ENCODE measurements around the gene DLG5.
A peak's percentile ranks its signal among the peaks of the same experiment; 100 is the strongest.

Gene DLG5

DNA sequence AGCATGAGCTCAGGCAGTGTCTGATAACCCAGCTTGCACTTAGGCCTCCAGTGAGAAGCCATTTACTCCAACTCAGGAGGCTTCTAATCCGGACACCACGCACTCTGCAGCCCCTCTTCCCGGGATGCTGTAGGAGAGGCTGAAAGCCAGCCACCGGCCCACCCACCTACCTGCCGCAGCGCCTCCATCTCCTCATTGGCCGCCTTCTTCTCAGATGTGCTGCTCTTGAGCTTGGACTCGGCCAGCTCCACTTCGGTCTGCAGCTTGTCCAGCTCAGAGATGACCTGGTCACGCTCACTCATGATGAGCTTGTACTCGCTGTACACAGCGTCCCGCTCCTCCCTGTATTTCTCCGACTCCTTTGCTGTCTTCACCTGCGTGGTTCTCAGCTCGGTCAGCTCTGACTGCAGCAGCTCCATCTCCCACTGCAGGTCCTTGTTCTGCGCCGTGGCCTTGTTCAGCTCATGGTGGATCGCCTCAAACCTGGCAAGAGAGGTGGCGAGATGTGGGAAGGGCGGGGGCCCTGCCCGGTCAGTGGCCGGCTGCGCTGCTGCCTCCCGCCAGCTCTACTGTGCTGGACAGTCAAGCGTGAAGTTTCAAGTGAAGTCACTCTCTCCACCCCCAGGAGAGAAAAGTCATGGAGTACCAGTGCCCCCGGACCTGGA, 84.7 kb downstream of the DLG5 start:
- no peak for DNase-seq

DNA sequence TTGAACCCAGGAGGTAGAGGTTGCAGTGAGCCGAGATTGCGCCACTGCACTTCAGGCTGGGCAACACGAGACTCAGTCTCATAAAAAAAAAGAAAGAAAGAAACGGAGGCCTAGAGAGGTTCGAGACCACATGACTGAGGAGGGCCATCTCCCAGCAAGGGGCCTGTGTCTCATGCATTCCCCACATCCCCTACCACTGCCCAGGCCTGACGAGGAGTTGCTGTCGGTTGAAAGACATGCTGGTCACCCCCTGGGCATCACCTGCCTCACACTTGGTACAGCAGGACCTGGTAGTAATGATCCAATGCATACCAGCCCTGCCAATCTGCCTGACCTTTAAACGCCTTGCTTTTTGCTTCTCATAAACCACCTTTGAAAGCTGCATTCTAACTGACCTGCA, 85.9 kb downstream of the DLG5 start:
- no peak for DNase-seq

DNA sequence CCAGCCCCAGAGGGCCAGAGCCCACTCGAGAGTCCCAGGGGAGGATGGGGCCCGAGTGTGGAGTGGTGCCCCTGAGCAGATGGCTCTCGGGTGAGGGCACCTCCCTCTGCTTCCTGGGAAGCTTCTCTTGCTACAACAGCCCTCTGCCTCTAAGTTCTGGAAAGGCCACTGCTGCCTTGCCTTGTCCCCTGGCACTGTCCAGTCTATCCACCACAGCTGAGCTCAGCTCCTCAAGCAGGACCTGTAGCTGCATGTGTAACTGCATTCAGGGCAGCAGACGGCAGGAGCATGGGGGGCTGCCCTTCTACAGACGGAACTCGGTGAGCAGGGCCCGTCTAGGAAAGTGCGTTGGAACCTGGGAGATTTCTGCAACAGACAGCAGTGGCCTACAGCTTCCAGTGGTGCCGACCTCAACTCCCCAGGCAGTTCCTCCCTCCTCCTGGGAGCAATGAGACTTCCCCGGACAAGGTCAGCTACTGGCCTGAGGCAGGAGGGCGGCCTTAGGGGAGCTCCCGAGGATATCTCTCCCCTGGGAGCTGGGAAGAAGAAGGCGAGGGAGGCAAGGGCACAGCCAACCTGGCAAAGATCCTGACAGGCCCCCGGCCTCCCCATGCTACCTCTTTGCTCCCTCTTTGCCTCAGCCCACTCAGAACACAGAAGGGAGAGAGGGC, 88.5 kb downstream of the DLG5 start:
- no peak for DNase-seq

DNA sequence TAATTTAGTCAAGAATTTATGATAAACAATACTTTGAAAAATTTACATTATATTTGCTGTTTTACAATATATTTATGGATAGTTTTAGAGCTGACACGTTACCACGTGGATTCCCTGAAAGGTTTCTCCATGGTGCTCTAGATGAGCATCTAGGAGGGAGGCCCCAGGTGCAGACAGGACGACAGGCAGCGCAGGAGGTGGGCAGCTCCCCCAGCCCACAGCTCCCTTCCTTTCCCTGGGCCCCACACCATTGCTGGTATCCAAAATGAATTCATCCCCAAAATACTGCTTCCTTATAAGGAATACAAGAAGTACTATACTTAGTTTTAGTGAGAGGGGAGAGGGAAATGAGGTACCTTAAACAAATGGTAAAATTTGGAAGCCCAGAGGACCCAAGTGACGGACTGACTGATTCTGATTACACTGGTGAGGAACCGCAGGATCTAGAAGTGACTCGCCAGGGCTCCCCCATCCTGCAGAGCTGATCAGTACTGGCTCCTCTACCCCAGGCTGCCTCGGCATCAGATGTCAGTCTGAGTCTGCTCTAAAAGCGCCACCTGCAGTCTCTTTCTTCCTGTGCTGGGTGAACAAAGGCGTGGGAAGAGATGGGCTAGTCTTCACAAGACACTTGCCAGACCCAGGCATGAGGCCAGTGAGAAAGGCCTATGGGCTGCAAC, 89.2 kb downstream of the DLG5 start:
- DNase-seq: peak; percentile 68

DNA sequence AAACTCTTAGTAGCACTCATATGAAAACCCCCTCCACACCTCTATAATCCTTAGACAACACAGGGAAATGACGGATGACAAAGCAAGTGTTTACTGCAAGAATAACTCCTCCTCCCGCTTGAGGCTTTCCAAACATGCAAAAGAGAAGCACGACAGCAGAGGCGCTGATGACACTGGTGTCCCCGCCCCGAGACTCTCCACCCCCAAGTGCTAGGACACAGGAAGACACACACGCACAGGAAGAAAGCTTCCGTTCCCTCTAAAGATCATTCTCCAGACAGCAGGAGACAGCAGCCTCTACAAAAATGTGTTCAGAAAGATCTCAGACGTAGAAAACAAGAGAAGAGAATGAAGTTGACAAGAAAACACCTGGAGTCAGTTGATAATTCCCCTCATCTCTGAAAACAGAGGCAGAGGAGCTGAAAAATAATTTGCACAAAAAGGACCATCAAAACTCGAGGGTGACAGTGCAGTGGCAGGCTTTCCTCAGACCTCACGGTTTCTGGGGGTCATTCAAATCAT, 90.2 kb downstream of the DLG5 start:
- peak; percentile 68 for DNase-seq

- DNase-seq: no peak
Observed at GRCh38 chr10:77835669-77836086, 90.9 kb downstream of the DLG5 start.

GRCh38 chr10:77834943-77835668, 91.4 kb downstream of the DLG5 start:
- DNase-seq: no peak

- no peak for DNase-seq
Observed at GRCh38 chr10:77834540-77834939, 92.0 kb downstream of the DLG5 start.

- DNase-seq: no peak
Observed at GRCh38 chr10:77833792-77834191, 92.8 kb downstream of the DLG5 start.

- DNase-seq: no peak
Observed at GRCh38 chr10:77833225-77833624, 93.3 kb downstream of the DLG5 start.

DNA sequence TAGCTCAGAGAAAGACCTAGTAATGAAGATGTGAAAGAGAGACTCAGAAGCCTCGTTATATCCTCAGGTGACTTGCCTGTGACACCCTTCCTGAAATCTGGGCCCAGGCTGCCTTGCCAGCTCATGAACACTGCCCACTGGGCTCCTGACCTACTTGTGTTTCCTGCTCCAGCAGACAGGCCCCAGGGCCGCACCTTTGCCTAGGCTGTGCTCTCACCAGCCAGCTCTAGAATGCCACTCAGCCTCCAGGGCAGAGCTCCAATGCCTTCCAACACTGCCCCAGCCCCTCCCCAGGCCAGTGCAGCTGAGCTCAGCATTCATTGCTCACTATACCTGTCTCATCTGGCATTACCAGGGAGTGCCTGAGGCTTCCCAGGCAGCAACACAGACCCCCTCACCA, 94.3 kb downstream of the DLG5 start:
- peak; percentile 12 for DNase-seq

DNA sequence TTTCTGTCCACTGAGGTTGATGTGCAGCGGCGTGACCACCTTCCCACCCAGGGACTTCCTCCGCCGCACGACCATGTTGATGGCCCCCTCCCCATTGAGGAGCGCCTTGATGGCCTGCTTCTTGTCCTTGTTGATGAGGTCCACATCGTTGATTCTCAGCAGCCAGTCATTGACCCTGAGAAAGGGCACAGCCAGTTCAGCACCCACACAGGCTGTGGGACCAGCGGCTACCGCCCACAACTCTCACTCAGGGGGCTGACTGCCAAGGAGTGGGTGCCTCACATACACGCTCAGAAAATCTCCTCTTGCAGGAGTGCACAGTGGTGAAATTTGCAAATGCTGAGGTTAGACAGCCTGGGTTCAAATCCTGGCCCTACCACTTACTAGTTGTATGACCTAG, 97.2 kb downstream of the DLG5 start:
- DNase-seq: no peak

GRCh38 chr10:77828377-77828776, 98.2 kb downstream of the DLG5 start:
- no peak for DNase-seq

- no peak for DNase-seq
Observed at GRCh38 chr10:77827366-77827765, 99.2 kb downstream of the DLG5 start.

DNA sequence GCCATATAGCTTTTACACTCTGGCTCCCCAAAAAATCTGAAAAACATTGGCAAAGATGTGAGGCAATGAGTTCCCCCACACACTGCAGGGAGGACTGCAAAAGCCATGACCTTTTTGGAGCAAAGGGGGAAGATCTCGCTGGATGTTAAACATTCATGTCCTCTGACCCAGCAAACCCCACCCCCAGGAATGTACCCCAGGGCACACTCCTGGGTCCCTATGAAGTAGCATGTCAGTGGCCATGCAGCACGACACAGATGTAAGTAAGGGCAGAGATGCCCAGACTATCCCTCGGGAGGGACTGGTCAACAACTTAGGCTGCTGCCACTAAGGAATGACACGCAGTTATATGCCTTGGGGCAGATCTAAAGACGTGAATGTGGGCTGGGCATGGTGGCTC, 100.6 kb downstream of the DLG5 start:
- DNase-seq: no peak

GRCh38 chr10:77824908-77825307, 101.6 kb downstream of the DLG5 start:
- DNase-seq: no peak

DNA sequence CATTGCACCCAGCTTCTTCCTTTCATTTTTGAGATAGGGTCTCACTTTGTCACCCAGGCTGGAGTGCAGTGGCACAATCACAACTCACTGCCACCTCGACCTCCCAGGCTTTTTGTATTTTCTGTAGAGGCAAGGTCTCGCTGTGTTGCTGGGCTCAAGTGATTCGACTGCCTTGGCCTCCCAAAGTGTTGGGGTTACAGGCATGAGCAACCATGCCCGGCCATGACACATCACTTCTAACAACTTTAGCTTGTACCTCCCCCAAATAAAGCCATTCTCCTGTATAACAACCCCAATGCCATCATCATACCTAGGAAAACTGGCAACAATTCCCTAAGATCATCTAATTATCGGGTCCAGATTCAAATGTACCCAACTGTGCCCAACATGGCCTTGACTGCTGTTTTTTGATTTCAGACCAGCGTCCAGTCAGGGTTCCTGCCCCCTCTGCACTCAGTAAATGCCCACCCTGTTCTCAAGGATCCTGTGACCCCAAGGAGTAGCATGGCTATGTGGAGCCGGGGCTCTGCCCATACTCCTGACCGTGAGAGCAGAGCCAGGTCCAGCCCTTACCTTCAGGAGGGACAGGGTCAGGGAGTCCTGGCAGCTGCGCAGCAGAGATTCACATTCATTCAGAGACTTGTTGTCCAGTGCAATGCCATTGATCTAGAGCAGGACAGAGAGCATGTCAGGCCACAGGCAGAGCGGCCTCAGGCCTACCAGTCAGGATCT, 102.6 kb downstream of the DLG5 start:
- DNase-seq: no peak

DNA sequence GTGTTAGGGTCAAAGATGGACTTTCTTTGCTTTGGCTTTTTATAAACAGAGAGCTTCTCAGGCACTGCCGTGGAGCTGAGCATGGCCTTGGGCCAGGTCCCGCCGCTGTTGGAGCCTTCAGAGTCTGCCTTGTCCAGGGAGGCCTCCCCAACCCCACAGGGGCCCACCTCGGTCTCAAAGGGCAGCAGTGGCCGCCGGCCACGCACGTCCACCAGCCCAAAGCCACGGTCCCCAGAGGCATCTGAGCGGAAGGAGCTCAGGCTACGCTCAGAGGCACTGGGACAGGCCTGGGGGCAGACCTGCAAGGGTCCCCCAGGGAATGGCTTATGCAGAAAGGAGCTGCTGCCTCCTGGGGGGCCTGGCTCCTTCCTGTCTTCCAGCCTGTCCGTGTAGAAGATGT, 105.0 kb downstream of the DLG5 start:
- DNase-seq: no peak

- no peak for DNase-seq
Observed at GRCh38 chr10:77821036-77821435, 105.5 kb downstream of the DLG5 start.

DNA sequence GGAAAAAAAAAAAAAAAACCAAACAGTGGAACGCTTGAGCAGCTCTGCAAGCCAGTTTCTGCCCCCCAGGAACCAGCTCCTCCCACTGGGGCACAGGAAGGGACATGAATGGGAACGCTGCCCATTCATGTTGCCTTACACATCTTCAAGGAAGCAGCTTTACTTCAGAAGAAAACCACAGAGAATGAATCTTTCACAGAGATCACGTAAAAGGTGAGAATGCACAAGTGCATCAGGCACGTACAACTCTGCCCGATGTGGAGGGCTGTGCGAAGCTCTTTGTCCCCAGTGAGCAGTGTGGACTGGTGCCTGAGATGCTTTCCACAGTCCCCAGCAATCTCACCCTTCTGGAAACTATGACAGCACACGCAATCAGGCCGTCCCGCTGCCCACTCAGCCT, 106.2 kb downstream of the DLG5 start:
- no peak for DNase-seq

DNA sequence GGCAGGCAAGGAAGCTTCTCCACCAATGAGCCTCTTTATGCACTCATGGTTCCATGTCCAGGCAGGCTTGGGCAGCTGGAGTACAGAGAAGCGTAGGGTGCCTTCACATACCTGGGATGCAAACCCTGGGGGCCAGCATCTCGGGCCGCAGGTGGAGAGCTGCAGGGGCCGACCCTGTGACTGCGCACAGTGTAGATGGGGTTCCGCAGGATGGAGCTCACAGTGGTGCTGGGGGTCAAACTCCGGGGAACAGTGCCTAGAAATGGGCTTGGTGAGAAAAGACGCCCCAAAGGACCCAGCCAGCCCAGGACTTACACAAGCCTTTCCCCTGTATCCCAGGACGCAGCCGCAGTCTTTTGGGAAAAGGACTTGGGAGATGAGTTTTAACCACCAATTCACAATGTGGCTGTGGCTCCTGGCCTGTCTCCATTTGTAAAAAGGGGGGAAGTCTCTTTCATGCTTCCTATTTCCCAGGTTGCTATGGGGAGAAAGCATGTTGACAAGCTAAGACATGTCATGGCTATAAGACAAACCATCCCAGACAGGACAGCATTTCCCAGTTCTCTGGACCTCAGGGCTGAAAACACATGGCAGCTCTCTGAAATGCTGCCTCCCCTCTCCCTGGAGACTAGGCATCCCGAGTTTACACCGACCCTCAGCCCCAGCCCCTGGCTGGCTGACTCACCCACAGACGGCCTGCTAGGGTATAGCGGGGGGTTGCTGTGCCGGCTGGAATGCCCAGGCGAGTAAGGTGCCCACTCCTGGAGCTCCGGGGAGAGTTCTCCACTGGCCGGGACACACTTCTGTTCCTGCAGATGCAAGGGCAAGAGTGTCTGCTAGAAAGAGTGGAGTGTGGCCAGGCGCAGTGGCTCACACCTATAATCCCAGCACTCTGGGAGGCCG, 107.1 kb downstream of the DLG5 start:
- no peak for DNase-seq

- no peak for DNase-seq
Observed at GRCh38 chr10:77818378-77818777, 108.2 kb downstream of the DLG5 start.
